ENCODE results near the gene SCMH1.
"Not testable (repeated sequence)": the region's sequence is repeated elsewhere in the genome, so short reads cannot be mapped to it uniquely, and the experiment has no call there.

Gene SCMH1

GRCh38 chr1:41144285-41144684, 97.8 kb downstream of the SCMH1 start:
- no peak for DNase-seq

- no peak for DNase-seq
Observed at GRCh38 chr1:41138549-41138948, 103.6 kb downstream of the SCMH1 start.

- no peak for DNase-seq
Observed at GRCh38 chr1:41135196-41135947, 106.7 kb downstream of the SCMH1 start.

- not testable (repeated sequence) for DNase-seq
Observed at GRCh38 chr1:41134325-41134724, 107.8 kb downstream of the SCMH1 start.

- DNase-seq = no peak
Observed at GRCh38 chr1:41122851-41123518, 119.1 kb downstream of the SCMH1 start.

GRCh38 chr1:41122148-41122547, 120.0 kb downstream of the SCMH1 start:
- no peak for DNase-seq

- no peak for DNase-seq
Observed at GRCh38 chr1:41118645-41119044, 123.5 kb downstream of the SCMH1 start.

- DNase-seq = not testable (repeated sequence)
Observed at GRCh38 chr1:41117241-41117640, 124.9 kb downstream of the SCMH1 start.

- no peak for DNase-seq
Observed at GRCh38 chr1:41110736-41111135, 131.4 kb downstream of the SCMH1 start.

- no peak for DNase-seq
Observed at GRCh38 chr1:41110286-41110685, 131.8 kb downstream of the SCMH1 start.

- no peak for DNase-seq
Observed at GRCh38 chr1:41109310-41110197, 132.6 kb downstream of the SCMH1 start.

GRCh38 chr1:41108696-41109275, 133.3 kb downstream of the SCMH1 start:
- DNase-seq = no peak

- DNase-seq = no peak
Observed at GRCh38 chr1:41103766-41104165, 138.3 kb downstream of the SCMH1 start.

GRCh38 chr1:41102653-41103052, 139.5 kb downstream of the SCMH1 start:
- DNase-seq = no peak

- DNase-seq = no peak
Observed at GRCh38 chr1:41101950-41102607, 140.0 kb downstream of the SCMH1 start.

GRCh38 chr1:41101076-41101475, 141.0 kb downstream of the SCMH1 start:
- no peak for DNase-seq

- DNase-seq = no peak
Observed at GRCh38 chr1:41100170-41100569, 141.9 kb downstream of the SCMH1 start.

- no peak for DNase-seq
Observed at GRCh38 chr1:41098730-41099460, 143.2 kb downstream of the SCMH1 start.

GRCh38 chr1:41097105-41097504, 145.0 kb downstream of the SCMH1 start:
- no peak for DNase-seq

- no peak for DNase-seq
Observed at GRCh38 chr1:41093826-41094225, 148.3 kb downstream of the SCMH1 start.

GRCh38 chr1:41086921-41087320, 155.2 kb downstream of the SCMH1 start:
- DNase-seq = no peak

GRCh38 chr1:41078616-41079015, 163.5 kb downstream of the SCMH1 start:
- no peak for DNase-seq

All from activated CD4-positive, alpha-beta T cell treated with anti-CD3 and anti-CD28 coated beads for 1 hour (primary cell).